GM20000 (cell line): ENCODE measurements around the gene CCR6.

ENCODE experiments used
- DNase-seq: peaks from one replicate; pipeline ENCODE4 v3.0.0; 2012; ENCODE audit warnings: low spot score
- TF ChIP-seq, protein P1 (sequence below): IDR thresholded peaks from 2 replicates; pipeline ENCODE4 v1.5.1; 2012; ENCODE audit warnings: mild to moderate bottlenecking, control low read depth; ENCODE audit errors: extremely low read depth, missing control alignments

Gene CCR6

DNA sequence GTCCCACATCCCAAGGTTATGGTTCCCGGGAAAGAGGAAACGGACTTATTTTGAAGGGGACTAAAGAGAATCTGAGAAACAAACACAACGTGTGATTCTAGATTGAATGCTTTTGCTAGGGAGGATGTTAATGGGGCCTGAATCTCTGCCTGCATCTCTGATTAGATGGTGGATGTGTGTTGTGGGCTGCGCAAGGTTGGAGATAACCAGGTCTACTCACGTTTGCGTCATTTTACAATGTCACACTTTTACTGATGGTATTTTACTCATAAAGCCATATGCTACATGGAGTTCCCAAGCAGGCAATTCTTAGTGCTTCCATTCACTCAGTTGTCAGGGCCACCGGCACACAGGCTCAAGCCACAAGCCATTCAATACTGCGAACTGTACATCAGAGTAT lies 23.2 kb upstream of the CCR6 start:
- TF ChIP-seq, protein P1, sequence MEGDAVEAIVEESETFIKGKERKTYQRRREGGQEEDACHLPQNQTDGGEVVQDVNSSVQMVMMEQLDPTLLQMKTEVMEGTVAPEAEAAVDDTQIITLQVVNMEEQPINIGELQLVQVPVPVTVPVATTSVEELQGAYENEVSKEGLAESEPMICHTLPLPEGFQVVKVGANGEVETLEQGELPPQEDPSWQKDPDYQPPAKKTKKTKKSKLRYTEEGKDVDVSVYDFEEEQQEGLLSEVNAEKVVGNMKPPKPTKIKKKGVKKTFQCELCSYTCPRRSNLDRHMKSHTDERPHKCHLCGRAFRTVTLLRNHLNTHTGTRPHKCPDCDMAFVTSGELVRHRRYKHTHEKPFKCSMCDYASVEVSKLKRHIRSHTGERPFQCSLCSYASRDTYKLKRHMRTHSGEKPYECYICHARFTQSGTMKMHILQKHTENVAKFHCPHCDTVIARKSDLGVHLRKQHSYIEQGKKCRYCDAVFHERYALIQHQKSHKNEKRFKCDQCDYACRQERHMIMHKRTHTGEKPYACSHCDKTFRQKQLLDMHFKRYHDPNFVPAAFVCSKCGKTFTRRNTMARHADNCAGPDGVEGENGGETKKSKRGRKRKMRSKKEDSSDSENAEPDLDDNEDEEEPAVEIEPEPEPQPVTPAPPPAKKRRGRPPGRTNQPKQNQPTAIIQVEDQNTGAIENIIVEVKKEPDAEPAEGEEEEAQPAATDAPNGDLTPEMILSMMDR: no peak
- no peak for DNase-seq

GRCh38 chr6:167100241-167100674 lies 22.6 kb upstream of the CCR6 start:
- TF ChIP-seq, protein P1: no peak
- DNase-seq: no peak

- no peak for DNase-seq
- TF ChIP-seq, protein P1: no peak
Measured at GRCh38 chr6:167102318-167102717, 20.6 kb upstream of the CCR6 start.

DNA sequence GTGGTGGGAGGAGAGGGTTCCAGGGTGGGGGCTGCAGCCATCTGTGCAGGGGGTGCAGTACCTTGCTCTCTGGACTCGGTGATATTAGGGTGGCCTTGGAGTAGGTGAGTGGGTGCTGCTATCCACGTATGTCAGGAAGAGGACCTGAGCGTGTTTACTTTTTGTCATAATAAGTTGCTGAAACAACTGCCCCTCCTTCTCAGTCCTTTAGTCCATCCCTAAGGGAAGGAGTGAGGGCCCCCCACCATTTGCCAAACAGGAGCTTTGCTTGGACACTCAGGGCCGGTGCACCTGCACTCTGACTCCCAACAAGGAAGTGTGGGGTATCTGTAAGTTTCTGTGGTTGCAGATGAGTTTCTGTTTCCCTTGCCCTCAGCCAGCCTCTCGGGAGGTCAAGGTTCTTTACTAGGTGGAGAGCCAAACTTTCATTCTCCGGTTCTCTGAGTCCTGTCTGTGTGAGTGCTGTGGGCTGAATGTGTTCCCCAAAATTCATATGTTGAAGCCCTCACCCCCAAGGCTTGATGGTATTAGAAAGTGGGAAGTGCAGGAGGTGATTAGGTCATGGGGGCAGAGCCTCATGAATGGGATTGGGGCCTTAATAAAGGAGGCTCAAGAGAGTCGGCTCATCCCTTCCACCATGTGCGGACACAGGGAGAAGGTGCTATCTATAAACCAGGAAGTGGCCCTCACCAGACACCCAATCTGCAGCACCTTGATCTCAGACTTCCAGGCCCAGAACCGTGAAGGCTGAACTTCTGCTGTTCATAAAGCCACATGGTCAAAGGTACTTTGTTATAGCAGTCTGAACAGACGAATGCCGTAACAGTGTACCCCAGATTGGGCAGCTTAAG lies 19.6 kb upstream of the CCR6 start:
- TF ChIP-seq, protein P1: no peak
- DNase-seq: peak; percentile 71

DNA sequence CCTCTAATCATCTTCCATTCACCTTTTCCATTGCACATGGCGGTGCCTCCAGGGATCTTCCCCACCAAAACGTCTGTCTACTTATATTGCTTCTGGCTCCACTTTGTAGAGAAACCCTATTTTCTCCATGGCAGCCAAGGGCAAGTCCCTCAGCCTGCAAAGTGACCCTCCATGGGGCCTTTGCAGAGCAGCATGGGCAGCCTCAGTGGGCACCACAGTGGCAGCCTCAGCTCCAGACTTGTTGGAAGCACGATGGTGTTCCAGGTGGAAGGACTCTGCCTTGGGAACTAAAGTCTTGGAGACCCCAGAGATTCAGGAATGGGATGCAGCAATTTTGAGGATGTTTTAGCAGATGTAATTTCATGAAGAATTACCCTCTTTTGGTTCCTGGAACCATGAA lies 18.5 kb upstream of the CCR6 start:
- TF ChIP-seq, protein P1: no peak
- no peak for DNase-seq

DNA sequence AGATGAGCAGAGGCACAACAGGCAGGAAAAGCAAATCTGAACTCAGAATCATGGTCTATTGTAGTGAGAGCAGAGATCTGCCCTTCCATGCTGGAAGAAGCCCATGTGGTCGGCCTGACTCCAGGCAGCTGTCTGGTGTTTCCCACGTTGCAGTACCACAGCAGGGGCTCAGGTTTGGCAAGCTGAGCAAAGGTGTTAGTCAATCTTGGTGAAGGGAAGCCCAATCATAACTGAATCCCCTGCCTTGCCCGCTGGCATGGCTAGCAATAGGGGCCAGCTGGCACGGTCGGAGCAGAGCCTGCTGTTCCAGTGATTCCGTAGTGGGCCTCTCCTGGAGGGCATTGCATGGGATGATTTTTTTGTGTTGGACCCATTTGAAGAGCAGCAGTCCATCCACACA lies 17.8 kb upstream of the CCR6 start:
- DNase-seq: no peak
- TF ChIP-seq, protein P1: no peak

GRCh38 chr6:167106406-167106805 lies 16.5 kb upstream of the CCR6 start:
- TF ChIP-seq, protein P1: no peak
- DNase-seq: no peak
